ENCODE measurements around the gene RBM45.

The RBM45 gene

DNA sequence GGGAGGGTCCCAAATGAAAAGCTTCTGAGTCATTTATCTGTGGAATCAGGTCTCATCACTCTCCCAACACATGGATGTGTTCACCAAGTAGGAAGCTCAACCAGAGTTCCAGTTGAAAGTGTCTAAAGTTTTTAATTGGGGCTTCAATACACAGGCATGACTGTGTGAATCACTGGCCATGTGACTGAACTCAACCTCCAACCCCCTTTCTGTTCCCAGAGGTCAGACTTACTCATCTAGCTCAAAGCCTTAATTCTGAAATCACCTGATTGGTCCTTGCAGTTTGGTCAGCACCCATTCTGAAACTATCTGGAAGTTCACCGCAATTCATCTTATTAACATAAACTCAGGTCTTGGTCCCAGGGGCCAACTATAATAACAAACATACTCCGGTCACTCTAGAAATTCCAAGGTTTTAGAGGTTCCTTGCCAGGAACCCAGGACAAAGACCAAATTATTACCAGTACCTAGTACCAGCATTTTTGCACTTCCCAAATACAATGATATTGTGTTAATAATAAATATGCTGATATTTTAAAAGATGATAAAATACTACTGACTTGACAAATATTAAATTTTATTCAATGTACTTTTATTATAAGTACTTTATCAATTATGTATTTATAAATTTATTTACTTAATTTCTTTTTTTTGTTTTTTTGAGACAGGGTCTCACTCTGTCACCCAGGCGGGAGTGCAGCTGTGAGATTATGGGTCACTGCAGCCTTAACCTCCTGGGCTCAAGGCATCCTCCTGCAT is 10.7 kb upstream of the RBM45 start:
- Histone ChIP-seq H3K9me2 (replicated peaks; ENCODE audit: low read depth, low read length) (no peaks in the 10 kb centered on the region), H3K79me2 (ENCODE audit: insufficient read depth, low read length) (no peaks in the 10 kb centered on the region), H3K36me3 (ENCODE audit: insufficient read depth, low read length) (no peaks in the 10 kb centered on the region), H3K4me3 (ENCODE audit: low read length, poor library complexity, severe bottlenecking) (no peak overlapping the region), H3K27me3 (ENCODE audit: insufficient read depth, low read length, poor library complexity, severe bottlenecking) (no peaks in the 10 kb centered on the region), H3K9me3 (ENCODE audit: insufficient read depth, low read depth, low read length) (no peaks in the 10 kb centered on the region), H3K9ac (ENCODE audit: low read depth, low read length, poor library complexity, severe bottlenecking) (no peak overlapping the region), H3K4me1 (ENCODE audit: insufficient read depth, low read length, poor library complexity, severe bottlenecking) (no peaks in the 10 kb centered on the region), H2AFZ (ENCODE audit: low read length) (no peak overlapping the region), H3F3A (ENCODE audit: low read depth) (no peaks in the 10 kb centered on the region), H3K4me2 (ENCODE audit: low read depth, low read length, poor library complexity, severe bottlenecking) (no peak overlapping the region), H4K20me1 (ENCODE audit: insufficient read depth, low read length, poor library complexity, severe bottlenecking) (no peaks in the 10 kb centered on the region)
- no peak for TF ChIP-seq EZH2phosphoT487 (IDR thresholded peaks at IDR 0.05; ENCODE audit: borderline replicate concordance)
- TF ChIP-seq, protein P1, sequence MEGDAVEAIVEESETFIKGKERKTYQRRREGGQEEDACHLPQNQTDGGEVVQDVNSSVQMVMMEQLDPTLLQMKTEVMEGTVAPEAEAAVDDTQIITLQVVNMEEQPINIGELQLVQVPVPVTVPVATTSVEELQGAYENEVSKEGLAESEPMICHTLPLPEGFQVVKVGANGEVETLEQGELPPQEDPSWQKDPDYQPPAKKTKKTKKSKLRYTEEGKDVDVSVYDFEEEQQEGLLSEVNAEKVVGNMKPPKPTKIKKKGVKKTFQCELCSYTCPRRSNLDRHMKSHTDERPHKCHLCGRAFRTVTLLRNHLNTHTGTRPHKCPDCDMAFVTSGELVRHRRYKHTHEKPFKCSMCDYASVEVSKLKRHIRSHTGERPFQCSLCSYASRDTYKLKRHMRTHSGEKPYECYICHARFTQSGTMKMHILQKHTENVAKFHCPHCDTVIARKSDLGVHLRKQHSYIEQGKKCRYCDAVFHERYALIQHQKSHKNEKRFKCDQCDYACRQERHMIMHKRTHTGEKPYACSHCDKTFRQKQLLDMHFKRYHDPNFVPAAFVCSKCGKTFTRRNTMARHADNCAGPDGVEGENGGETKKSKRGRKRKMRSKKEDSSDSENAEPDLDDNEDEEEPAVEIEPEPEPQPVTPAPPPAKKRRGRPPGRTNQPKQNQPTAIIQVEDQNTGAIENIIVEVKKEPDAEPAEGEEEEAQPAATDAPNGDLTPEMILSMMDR (conservative IDR thresholded peaks at IDR 0.05; ENCODE audit: low read length): no peak

DNA sequence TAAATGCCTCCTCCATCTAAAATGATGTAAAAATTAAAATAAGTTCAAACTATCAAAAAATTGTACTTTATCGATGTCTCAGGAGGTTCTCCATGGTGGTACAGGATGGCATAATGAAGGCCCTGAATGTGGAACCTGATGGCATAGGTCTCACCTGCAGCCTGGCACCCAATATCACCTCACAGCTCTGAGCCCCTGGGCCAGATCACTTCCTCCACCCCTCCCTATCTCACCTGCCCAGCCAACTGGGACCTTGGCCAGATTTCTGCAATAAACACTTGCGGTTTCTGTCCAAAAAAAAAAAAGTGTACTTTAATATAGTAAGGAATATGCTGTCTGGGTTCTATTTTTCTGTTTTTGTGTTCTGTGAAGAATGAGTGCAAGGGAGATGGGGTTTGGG is 6.7 kb upstream of the RBM45 start:
- Histone ChIP-seq H4K20me1 (ENCODE audit: insufficient read depth, low read length, poor library complexity, severe bottlenecking) (no peaks in the 10 kb centered on the region), H3K9me3 (ENCODE audit: insufficient read depth, low read depth, low read length) (no peaks in the 10 kb centered on the region), H3K4me2 (ENCODE audit: low read depth, low read length, poor library complexity, severe bottlenecking) (no peak overlapping the region), H3K9ac (ENCODE audit: low read depth, low read length, poor library complexity, severe bottlenecking) (no peak overlapping the region), H3K9me2 (replicated peaks; ENCODE audit: low read depth, low read length) (no peaks in the 10 kb centered on the region), H3K36me3 (ENCODE audit: insufficient read depth, low read length) (no peaks in the 10 kb centered on the region), H2AFZ (ENCODE audit: low read length) (no peak overlapping the region), H3K4me1 (ENCODE audit: insufficient read depth, low read length, poor library complexity, severe bottlenecking) (no peaks in the 10 kb centered on the region), H3F3A (ENCODE audit: low read depth) (no peaks in the 10 kb centered on the region), H3K27me3 (ENCODE audit: insufficient read depth, low read length, poor library complexity, severe bottlenecking) (no peaks in the 10 kb centered on the region), H3K4me3 (ENCODE audit: low read length, poor library complexity, severe bottlenecking) (no peak overlapping the region), H3K79me2 (ENCODE audit: insufficient read depth, low read length) (no peaks in the 10 kb centered on the region)
- no peak for TF ChIP-seq EZH2phosphoT487 (IDR thresholded peaks at IDR 0.05; ENCODE audit: borderline replicate concordance)
- TF ChIP-seq, protein P1 (conservative IDR thresholded peaks at IDR 0.05; ENCODE audit: low read length): no peak

DNA sequence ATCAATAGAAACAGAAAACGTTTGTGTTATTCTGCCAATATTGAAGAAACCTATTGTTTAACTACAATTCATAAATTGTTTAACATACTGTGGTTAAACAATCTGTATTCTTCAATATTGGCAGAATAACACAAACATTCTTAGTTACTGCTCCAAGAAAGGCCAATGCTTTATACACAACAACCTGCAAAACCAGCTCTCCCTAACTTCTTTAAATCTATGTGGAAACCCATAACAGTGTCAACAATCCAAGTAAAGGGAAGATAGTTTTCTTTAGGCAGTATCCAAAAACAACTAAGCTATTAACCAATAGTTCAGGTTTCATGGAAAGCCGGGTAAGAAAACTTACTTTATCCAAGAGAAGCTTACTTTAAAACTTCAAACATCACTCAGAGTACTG is 6.2 kb upstream of the RBM45 start:
- H3K36me3 ChIP-seq (ENCODE audit: insufficient read depth, low read length): no peaks in the 10 kb centered on the region
- H3F3A ChIP-seq (ENCODE audit: low read depth): no peaks in the 10 kb centered on the region
- H3K9me2 ChIP-seq (replicated peaks; ENCODE audit: low read depth, low read length): no peaks in the 10 kb centered on the region
- no peak for TF ChIP-seq EZH2phosphoT487 (IDR thresholded peaks at IDR 0.05; ENCODE audit: borderline replicate concordance)
- TF ChIP-seq, protein P1 (conservative IDR thresholded peaks at IDR 0.05; ENCODE audit: low read length): no peak
- H2AFZ ChIP-seq (ENCODE audit: low read length): no peak overlapping the region
- no peaks in the 10 kb centered on the region for H3K9me3 ChIP-seq (ENCODE audit: insufficient read depth, low read depth, low read length)
- H3K27me3 ChIP-seq (ENCODE audit: insufficient read depth, low read length, poor library complexity, severe bottlenecking): no peaks in the 10 kb centered on the region
- H4K20me1 ChIP-seq (ENCODE audit: insufficient read depth, low read length, poor library complexity, severe bottlenecking): no peaks in the 10 kb centered on the region
- no peak overlapping the region for H3K4me2 ChIP-seq (ENCODE audit: low read depth, low read length, poor library complexity, severe bottlenecking)
- no peak overlapping the region for H3K9ac ChIP-seq (ENCODE audit: low read depth, low read length, poor library complexity, severe bottlenecking)
- no peaks in the 10 kb centered on the region for H3K79me2 ChIP-seq (ENCODE audit: insufficient read depth, low read length)
- H3K4me3 ChIP-seq (ENCODE audit: low read length, poor library complexity, severe bottlenecking): no peak overlapping the region
- no peaks in the 10 kb centered on the region for H3K4me1 ChIP-seq (ENCODE audit: insufficient read depth, low read length, poor library complexity, severe bottlenecking)

Measured in Loucy (cell line).